Measurements from ENCODE around the gene ARPC5L.
A peak's percentile ranks its signal among the peaks of the same experiment; 100 is the strongest.

ARPC5L gene

GRCh38 chr9:124868511-124869465, 6.9 kb downstream of the ARPC5L start:
- DNase-seq (ENCODE audit: low read depth, low spot score), result peak; percentile 96

- DNase-seq (ENCODE audit: low read depth, low spot score), result peak; percentile 51
Measured at GRCh38 chr9:124869466-124869985, 7.6 kb downstream of the ARPC5L start.

GRCh38 chr9:124869986-124870560, 8.1 kb downstream of the ARPC5L start:
- DNase-seq (ENCODE audit: low read depth, low spot score), result peak; percentile 47

GRCh38 chr9:124870723-124871122, 8.8 kb downstream of the ARPC5L start:
- no peak for DNase-seq (ENCODE audit: low read depth, low spot score)

DNA sequence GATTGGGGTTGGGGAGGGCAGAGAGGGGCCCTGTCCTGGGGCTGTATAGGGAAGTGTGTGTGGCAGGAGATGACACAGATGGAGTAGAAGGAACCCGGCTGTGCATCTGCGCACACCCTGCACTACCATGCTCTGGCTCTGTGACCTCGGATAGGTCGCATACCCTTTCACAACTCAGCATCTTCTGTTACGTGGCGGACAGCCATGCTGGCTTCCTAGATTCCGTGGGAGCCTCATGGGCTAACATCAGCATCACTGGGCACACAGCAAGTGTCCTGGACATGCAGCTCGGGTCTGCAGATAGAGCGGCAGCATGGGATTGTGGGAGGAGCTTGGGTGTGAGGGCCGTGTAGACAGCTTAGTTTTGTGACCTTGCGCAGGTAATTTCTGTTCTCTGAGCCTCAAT, 9.2 kb downstream of the ARPC5L start:
- no peak for DNase-seq (ENCODE audit: low read depth, low spot score)

DNA sequence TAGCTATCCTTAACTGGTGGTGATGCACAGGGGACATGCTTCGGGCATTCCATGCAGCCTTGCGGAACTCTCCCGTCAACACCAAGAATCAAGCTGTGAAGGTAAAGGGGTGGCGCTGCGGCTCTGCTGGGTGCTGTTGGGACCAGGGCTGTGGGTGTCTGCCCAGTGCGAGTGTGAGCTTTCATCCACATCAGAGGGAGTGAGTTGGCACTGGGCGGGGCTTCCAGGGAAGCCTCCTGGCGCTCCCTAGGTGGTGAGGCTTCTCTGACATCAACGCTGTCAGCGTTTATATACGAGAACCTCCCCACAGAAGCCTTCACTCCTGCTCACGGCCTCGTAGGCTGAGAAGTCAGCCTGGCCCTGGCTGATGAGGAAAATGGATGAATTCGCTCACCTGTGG, 11.7 kb downstream of the ARPC5L start:
- DNase-seq (ENCODE audit: low read depth, low spot score), result no peak

DNA sequence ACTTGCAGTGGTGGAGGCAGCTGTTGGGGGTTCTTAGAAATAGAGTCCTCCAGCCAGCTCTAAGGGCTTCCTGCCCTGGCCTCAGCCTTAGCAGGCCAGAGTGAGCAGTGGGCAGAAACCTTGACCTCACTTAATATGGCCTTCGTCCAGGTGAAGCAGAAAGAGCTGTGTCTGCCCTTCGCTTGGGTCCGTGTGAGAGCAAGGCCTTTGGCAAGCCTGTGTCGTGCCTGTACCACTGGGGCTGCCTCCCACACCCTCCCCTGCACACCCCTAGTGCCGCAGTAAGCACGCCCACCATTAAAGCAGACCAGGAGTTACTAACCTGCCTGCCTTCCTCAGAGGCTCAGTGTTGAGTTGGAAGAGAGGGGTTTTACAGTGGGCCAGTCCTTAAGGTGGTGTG, 13.6 kb downstream of the ARPC5L start:
- DNase-seq (ENCODE audit: low read depth, low spot score), result no peak

DNA sequence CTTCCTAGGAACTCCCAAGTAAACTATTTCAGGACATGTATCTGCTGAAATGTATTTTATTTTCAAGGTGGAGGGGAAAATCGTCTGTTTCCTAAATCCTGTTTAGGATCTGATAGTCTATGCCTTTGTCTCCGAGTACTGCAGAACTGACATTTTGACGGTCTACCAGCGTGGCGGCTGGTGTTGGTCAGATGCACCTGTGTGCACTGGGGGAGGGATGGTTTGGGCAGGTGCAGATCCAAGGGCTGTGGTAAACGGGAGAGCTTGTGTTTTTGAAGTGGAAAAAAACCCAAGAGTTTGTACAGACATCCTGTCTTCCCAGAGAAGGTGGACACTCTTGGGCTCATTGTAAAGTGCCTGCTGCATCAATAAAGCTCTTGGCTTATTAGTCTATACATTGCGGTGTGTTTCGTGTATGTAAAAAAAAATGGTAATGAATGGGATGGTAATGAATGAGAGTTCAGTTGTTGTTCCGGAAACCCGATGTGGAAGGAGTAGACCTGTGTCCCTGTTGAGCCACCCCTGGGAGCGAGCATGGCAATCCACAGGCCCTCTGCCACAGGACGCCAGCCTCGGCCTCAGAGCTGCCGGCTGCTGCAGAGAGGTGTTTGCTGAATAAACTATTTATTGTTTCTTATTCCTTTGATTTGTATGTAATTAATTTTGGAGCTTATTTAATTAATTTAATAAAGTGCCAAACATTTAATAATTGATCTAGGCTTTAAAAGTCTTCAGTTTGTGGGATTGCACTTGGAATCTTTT, 15.3 kb downstream of the ARPC5L start:
- no peak for DNase-seq (ENCODE audit: low read depth, low spot score)

DNA sequence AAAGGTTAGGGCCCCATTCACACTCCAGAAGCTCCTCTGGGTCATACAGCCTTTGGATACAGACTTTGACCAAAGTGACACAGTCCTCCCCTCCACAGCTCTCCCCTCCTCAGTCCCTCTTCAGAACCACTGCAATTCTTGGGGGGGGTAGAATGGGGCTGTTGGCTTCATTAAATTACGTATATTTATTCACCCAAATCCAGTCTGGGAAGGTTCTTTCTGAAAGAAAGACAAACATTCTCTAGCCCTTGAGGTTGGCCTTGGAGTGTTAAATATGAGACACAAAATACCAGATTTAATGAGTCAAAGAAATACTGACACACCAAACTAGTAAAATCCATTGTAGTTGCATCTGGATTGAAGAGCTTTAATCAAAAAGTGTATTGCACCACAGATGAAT, 16.1 kb downstream of the ARPC5L start:
- DNase-seq (ENCODE audit: low read depth, low spot score), result peak; percentile 34

- no peak for DNase-seq (ENCODE audit: low read depth, low spot score)
Measured at GRCh38 chr9:124878518-124878917, 16.6 kb downstream of the ARPC5L start.

GRCh38 chr9:124879226-124879625, 17.3 kb downstream of the ARPC5L start:
- DNase-seq (ENCODE audit: low read depth, low spot score), result no peak

DNA sequence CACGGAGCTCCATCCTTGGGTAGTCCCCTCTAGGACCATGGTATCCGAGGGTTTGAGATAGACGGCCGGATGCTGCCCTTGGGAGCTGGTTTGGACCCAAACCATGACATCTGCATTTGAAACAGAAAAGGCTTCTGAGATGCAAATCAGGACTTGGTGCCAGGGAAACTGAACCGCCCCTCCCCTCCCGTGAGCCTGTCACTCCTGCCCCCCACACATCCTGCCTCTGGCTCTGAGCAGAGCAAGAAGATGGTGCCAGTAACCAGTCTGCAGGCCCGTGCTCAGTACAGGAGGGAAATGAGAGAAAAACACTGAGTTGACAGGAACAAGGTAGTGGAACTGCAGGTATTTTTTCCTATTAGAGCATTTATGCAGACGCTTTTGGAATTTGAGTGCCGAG, 18.6 kb downstream of the ARPC5L start:
- peak; percentile 33 for DNase-seq (ENCODE audit: low read depth, low spot score)

- no peak for DNase-seq (ENCODE audit: low read depth, low spot score)
Measured at GRCh38 chr9:124881138-124881743, 19.3 kb downstream of the ARPC5L start.

- DNase-seq (ENCODE audit: low read depth, low spot score), result no peak
Measured at GRCh38 chr9:124882231-124882630, 20.3 kb downstream of the ARPC5L start.

GRCh38 chr9:124884376-124884775, 22.4 kb downstream of the ARPC5L start:
- DNase-seq (ENCODE audit: low read depth, low spot score), result peak; percentile 42

GRCh38 chr9:124885551-124885950, 23.6 kb downstream of the ARPC5L start:
- no peak for DNase-seq (ENCODE audit: low read depth, low spot score)

- no peak for DNase-seq (ENCODE audit: low read depth, low spot score)
Measured at GRCh38 chr9:124886461-124886860, 24.5 kb downstream of the ARPC5L start.

GRCh38 chr9:124886866-124887492, 25.0 kb downstream of the ARPC5L start:
- DNase-seq (ENCODE audit: low read depth, low spot score), result no peak

DNA sequence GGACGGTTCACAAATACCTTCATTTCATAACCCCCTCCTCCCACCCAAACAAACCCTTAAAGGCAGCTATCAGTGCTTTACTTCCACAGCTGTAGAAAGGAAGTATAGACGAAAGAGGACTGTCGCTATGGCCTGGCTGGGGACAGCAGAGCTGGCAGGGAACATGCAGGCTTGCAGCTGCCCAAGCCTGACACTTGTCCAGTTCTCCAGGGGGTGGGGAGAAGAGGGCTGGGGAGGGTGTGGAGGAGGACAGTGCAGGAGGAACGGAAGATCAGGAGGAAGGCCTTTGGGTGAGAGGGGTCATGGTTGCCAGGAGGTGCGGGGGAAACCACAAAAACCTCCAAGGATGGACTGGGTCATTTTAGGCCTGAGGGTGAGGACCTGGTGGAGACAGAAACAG, 25.9 kb downstream of the ARPC5L start:
- DNase-seq (ENCODE audit: low read depth, low spot score), result no peak

DNA sequence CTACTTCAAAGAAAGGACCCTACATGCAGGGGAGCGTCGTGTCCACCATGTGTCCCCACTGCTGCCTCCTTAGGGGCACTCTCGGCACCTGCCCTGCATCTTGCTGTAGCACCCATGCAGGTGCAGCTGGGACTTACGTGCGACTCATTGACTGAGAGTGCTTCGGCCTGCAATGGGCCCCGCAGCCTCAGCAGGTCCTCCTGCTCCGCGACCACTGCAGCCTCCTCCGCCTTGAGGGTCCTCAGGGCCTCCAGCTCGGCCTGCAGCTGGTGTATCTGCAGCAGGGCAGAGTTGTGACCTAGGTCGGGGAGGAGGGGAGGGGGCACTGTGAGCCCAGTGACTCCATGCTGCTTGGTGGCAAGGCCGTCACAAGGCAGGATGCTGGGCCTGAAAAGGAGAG, 27.1 kb downstream of the ARPC5L start:
- no peak for DNase-seq (ENCODE audit: low read depth, low spot score)

GRCh38 chr9:124890179-124890578, 28.2 kb downstream of the ARPC5L start:
- DNase-seq (ENCODE audit: low read depth, low spot score), result no peak
